ENCODE results near the gene SUV39H2. TPM values are rescaled to one million over a fixed set of nuclear protein-coding genes. Genes with fewer than 3 reads are reported as not detected.

SUV39H2 gene, protein sequence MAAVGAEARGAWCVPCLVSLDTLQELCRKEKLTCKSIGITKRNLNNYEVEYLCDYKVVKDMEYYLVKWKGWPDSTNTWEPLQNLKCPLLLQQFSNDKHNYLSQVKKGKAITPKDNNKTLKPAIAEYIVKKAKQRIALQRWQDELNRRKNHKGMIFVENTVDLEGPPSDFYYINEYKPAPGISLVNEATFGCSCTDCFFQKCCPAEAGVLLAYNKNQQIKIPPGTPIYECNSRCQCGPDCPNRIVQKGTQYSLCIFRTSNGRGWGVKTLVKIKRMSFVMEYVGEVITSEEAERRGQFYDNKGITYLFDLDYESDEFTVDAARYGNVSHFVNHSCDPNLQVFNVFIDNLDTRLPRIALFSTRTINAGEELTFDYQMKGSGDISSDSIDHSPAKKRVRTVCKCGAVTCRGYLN
- 8.2 and 9.8 TPM in 2 replicates for total RNA-seq
- long read RNA-seq, transcript SUV39H2-205 (5 exons, 2,959 nt), result major isoform, 29 of 54 reads
- long read RNA-seq, transcript SUV39H2-202 (6 exons, 1,233 nt), result minor isoform, 15 of 54 reads
- long read RNA-seq, partial matches to known transcripts, result 1 of 54 reads
- long read RNA-seq, other reads (novel, unspliced or antisense), result 8 of 54 reads

DNA sequence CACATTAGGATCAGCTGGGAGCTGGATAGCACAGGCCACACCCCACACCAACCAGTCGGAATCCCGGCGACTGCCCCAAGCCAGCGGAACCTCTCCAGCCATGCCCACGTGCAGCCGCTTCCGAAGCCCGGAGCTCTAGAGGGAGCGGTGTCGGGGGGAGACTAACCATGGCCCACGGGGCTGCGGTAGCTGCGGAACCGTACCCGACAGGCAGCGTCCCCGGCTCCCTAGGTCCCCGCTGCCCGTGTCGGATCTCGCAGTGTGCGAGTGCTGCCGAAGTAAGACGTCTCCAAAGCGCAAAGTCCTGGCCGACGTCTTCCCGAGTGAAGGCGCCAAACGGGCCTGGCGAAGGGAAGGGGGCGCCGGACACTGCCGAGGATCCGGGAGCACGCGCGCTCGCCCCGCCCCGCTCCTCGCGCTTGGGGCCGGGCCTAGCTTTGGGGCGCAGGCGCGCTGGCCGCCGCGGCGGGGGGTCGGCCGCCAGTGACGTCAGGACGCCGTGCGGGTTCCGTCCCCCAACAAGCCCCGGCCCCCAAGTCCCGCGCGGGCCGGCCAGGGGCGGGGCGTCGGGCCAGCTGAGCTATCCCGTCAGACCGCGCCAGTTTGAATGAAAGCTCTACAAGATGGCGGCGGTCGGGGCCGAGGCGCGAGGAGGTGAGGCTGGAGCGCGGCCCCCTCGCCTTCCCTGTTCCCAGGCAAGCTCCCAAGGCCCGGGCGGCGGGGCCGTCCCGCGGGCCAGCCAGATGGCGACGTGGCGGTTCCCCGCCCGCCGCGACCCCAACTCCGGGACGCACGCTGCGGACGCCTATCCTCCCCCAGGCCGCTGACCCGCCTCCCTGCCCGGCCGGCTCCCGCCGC, at the start of gene SUV39H2:
TSS of gene SUV39H2 (plus strand) at position 601 of the 858 bp plus-strand sequence. CDS start at position 624, 23 bp downstream.
- H3K27me3 Mint-ChIP-seq (ENCODE audit: unreplicated experiment), result no peaks in the 10 kb centered on the region

DNA sequence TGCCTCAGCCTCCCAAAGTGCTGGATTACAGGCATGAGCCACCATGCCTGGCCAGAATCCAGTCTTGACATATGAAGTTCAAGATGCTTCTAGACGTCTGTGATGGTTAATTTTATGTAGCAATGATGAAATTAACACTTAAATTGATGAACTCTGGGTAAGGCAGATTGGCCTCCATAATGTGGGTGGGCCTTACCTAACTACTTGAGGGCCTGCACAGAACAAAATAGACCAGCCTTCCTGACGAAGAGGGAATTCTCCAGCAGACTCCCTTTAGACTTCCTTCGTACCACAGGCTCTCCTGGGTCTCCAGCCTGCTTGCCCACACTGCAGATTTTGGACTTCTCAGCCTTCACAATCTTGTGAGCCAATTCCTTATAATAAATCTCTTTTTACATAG, 45.6 kb upstream of the SUV39H2 start:
- Mint-ChIP-seq H3K27ac (ENCODE audit: unreplicated experiment) (no peak overlapping the region), H3K27me3 (ENCODE audit: unreplicated experiment) (no peaks in the 10 kb centered on the region), H3K9me3 (ENCODE audit: unreplicated experiment) (no peaks in the 10 kb centered on the region)

More for the DNA sequence above, at the start of gene SUV39H2:
- DNase-seq (ENCODE audit: extremely low spot score, unreplicated experiment), result peak; percentile 99
- Mint-ChIP-seq H3K4me1 (ENCODE audit: unreplicated experiment) (peaks cover 25% of the 10 kb centered on the region), H3K9me3 (ENCODE audit: unreplicated experiment) (no peaks in the 10 kb centered on the region), H3K36me3 (ENCODE audit: unreplicated experiment) (no peaks in the 10 kb centered on the region), H3K27ac (ENCODE audit: unreplicated experiment) (peak within 1 kb of the TSS; percentile 96), H3K4me3 (ENCODE audit: unreplicated experiment) (peak within 1 kb of the TSS; percentile 95)
- TF ChIP-seq, protein P1, sequence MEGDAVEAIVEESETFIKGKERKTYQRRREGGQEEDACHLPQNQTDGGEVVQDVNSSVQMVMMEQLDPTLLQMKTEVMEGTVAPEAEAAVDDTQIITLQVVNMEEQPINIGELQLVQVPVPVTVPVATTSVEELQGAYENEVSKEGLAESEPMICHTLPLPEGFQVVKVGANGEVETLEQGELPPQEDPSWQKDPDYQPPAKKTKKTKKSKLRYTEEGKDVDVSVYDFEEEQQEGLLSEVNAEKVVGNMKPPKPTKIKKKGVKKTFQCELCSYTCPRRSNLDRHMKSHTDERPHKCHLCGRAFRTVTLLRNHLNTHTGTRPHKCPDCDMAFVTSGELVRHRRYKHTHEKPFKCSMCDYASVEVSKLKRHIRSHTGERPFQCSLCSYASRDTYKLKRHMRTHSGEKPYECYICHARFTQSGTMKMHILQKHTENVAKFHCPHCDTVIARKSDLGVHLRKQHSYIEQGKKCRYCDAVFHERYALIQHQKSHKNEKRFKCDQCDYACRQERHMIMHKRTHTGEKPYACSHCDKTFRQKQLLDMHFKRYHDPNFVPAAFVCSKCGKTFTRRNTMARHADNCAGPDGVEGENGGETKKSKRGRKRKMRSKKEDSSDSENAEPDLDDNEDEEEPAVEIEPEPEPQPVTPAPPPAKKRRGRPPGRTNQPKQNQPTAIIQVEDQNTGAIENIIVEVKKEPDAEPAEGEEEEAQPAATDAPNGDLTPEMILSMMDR (IDR thresholded peaks at IDR 0.05), result peak; percentile 13

DNA sequence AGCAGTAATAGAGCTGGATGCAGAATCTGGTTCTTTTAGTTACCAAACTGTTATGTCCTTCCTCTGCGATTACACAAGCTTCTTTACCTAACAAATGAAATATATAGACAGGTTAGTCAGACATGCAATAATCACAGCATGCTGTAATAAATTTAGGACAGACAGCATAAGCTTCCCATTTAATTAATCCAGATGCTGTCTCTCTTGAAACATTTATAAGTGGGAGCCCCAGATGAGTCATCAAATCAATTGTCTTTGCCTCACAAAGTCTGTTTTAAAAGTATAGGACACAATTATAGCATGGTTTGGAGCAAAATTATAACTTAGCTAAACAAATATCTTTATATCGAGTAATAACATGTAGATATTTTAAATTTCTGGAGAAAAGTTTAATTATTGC, 42.5 kb upstream of the SUV39H2 start:
- Mint-ChIP-seq H3K9me3 (ENCODE audit: unreplicated experiment) (no peaks in the 10 kb centered on the region), H3K4me3 (ENCODE audit: unreplicated experiment) (no peak overlapping the region), H3K27me3 (ENCODE audit: unreplicated experiment) (no peaks in the 10 kb centered on the region), H3K4me1 (ENCODE audit: unreplicated experiment) (peaks cover 24% of the 10 kb centered on the region), H3K27ac (ENCODE audit: unreplicated experiment) (no peak overlapping the region), H3K36me3 (ENCODE audit: unreplicated experiment) (peaks cover 9% of the 10 kb centered on the region)
- no peak for DNase-seq (ENCODE audit: extremely low spot score, unreplicated experiment)
- TF ChIP-seq, protein P1 (IDR thresholded peaks at IDR 0.05), result no peak

More for the DNA sequence above, 45.6 kb upstream of the SUV39H2 start:
- no peak overlapping the region for H3K4me3 Mint-ChIP-seq (ENCODE audit: unreplicated experiment)
- DNase-seq (ENCODE audit: extremely low spot score, unreplicated experiment), result no peak
- peaks cover 11% of the 10 kb centered on the region for H3K4me1 Mint-ChIP-seq (ENCODE audit: unreplicated experiment)
- H3K36me3 Mint-ChIP-seq (ENCODE audit: unreplicated experiment), result peaks cover 8% of the 10 kb centered on the region
- TF ChIP-seq, protein P1 (IDR thresholded peaks at IDR 0.05), result no peak

GRCh38 chr10:14837003-14837756, 41.5 kb upstream of the SUV39H2 start:
- peak overlapping the region; percentile 94 for H3K27ac Mint-ChIP-seq (ENCODE audit: unreplicated experiment)
- TF ChIP-seq, protein P1 (IDR thresholded peaks at IDR 0.05), result no peak
- no peak for DNase-seq (ENCODE audit: extremely low spot score, unreplicated experiment)

More at GRCh38 chr10:14837003-14837756, 41.5 kb upstream of the SUV39H2 start:
- Mint-ChIP-seq H3K36me3 (ENCODE audit: unreplicated experiment) (peaks cover 14% of the 10 kb centered on the region), H3K27me3 (ENCODE audit: unreplicated experiment) (no peaks in the 10 kb centered on the region), H3K4me3 (ENCODE audit: unreplicated experiment) (peak overlapping the region; percentile 93), H3K4me1 (ENCODE audit: unreplicated experiment) (peaks cover 24% of the 10 kb centered on the region), H3K9me3 (ENCODE audit: unreplicated experiment) (no peaks in the 10 kb centered on the region)
